GM13976 (cell line): ENCODE results near the gene EXOC4.

ENCODE experiments used
- DNase-seq: peaks from one replicate; pipeline ENCODE4 v3.0.0; 2012; ENCODE audit warnings: low spot score
- in situ Hi-C: fragments of 300-500 bp; cut with MboI; formaldehyde crosslinking; loops from one replicate; pipeline ENCODE4 v1.12.0; 2022; ENCODE audit warnings: low sequenced_read_pairs, mixed read lengths, inconsistent platforms; ENCODE audit not compliant: unreplicated experiment
- TF ChIP-seq, protein P1 (sequence below): IDR thresholded peaks from 2 replicates; pipeline ENCODE4 v1.5.1; 2012; ENCODE audit warnings: borderline replicate concordance, mild to moderate bottlenecking; ENCODE audit not compliant: insufficient read depth; ENCODE audit errors: extremely low read depth, missing control alignments, control extremely low read depth

Gene EXOC4

DNA sequence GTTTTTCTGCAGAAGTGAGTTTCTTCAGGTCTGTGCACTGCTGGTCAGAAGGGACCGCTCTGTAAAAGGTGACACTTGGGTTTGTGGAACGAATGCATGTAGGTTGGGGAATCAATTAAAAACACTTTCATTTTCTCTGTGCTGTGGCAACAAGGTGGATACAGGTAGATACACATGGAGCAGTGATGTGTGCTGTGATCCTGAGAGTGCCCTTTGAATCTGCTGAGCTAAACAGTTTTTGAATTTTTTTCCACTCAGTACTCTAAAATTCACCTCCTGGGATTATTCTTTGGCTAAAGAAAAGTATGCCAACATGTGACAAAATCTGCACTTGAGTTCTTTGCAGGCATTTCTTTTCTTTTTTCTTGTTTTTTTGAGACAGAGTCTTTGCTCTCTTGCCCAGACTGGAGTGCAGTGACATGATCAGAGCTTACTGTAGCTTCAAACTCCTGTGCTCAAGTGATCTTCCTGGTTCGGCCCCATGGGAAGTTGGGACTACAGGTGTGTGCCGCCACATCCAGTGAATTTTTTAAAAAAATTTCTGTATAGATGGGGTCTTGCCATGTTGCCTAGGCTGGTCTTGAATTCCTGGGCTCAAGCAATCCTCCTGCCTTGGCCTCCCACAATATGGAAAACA is 338.9 kb downstream of the EXOC4 start:
- DNase-seq: no peak
- in situ Hi-C loops: no loop called here
- TF ChIP-seq, protein P1, sequence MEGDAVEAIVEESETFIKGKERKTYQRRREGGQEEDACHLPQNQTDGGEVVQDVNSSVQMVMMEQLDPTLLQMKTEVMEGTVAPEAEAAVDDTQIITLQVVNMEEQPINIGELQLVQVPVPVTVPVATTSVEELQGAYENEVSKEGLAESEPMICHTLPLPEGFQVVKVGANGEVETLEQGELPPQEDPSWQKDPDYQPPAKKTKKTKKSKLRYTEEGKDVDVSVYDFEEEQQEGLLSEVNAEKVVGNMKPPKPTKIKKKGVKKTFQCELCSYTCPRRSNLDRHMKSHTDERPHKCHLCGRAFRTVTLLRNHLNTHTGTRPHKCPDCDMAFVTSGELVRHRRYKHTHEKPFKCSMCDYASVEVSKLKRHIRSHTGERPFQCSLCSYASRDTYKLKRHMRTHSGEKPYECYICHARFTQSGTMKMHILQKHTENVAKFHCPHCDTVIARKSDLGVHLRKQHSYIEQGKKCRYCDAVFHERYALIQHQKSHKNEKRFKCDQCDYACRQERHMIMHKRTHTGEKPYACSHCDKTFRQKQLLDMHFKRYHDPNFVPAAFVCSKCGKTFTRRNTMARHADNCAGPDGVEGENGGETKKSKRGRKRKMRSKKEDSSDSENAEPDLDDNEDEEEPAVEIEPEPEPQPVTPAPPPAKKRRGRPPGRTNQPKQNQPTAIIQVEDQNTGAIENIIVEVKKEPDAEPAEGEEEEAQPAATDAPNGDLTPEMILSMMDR: no peak

DNA sequence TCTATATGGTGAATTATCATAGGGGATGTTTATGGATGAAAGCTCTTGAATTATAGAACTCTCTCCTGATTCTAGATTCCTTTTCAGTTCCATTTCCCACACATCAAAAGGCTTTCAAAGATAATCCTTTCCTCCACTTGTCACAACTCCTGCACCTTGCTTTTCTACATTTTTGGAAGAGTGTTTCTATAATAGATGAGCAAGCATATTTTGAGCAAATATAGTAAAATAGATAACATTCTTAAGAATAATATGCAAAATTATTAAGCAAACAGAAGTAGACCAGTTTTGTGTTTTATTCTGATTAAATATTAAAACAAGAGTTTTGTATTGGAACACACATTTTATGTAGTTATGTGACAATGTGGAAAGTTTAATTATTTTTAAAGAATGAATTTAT is 340.7 kb downstream of the EXOC4 start:
- in situ Hi-C loops: no loop called here

DNA sequence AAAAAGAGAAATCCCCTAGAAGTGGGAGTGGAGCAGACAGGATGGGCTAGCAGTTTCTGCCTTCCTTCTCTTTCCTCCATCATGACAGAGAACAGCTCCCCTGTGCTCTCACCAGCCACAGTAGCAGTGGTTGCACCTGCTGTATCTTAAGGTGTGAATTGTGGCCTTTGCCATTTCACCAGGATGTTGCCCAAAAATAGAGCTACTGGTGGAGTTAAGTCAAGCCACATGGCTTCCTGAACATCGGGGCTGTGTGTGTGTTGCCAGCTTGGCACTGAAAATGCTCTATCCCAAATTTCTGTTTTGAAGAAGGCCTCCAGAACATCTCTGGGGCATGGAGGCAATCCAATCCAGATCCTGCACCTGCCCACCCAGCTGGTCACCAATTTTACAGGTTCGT is 348.7 kb downstream of the EXOC4 start:
- TF ChIP-seq, protein P1: no peak
- DNase-seq: no peak
- in situ Hi-C loops: no loop called here

More for the DNA sequence above, 340.7 kb downstream of the EXOC4 start:
- TF ChIP-seq, protein P1: no peak
- DNase-seq: no peak

DNA sequence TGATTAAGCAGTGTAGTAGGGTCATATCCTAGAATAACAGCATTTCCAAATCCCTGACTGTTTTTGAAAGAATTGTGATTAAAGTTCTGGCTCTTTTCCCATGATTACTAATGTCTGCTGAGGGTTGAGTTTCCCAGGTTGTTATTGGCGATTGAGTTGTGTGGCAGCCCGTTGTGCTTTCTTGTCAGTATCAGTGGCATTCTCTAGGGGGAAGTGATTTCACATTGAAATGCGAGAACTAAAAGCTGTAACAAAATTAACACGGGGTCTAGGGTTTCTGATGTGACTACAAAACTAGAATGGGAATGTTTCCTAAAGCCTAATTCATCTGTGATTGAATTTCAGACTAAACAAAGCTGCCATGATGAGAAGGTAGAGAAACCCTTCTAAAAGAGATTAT is 349.4 kb downstream of the EXOC4 start:
- TF ChIP-seq, protein P1: no peak
- DNase-seq: no peak
- in situ Hi-C loops: no loop called here

DNA sequence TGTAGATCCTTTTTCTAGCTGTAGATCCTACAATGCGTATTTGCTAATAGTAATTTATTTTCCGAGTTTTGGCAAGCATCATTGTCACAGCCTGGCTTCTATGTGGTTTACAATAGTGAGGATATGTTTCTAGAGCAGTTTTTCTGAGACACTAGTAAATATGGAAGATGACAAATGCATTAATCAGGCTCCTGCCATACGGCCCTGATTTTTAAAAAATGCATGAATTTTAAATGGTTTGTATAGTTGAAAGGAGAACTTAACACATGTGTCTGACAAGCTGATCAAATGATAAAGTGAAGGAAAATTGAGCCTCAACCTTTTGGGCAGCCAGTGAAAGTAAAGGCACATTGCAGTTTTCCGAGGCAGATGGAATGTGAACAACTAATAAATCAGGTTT is 354.1 kb downstream of the EXOC4 start:
- TF ChIP-seq, protein P1: no peak
- in situ Hi-C loops: no loop called here
- no peak for DNase-seq

DNA sequence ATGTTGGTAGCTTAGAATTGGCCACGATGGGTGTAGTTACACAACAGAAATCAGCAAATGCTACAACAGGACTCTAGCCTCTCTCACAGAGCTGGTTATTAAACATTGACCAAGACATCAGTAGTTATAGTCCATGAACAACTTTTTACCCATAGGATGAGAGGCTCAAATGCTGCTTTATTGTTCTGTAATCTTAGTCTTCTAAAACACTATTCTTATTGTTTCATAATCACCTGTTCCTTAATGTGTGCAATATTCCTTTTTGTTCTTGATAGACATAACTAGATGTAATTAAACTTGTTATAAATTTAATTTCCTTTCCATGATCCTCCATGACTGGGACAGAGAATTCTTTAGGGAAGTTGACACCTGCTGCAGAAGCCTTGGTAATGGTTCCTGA is 356.9 kb downstream of the EXOC4 start:
- TF ChIP-seq, protein P1: no peak
- in situ Hi-C loops: no loop called here
- no peak for DNase-seq
